H1 (cell line): ENCODE measurements around the gene CDON. TPM values are rescaled to one million over a fixed set of nuclear protein-coding genes. Genes with fewer than 3 reads are reported as not detected.

Experiments used
- ATF3 ChIP-seq: IDR thresholded peaks from 2 replicates; pipeline ENCODE4 v1.6.1; 2011; ENCODE audit warnings: low read depth, mild to moderate bottlenecking, low read length; ENCODE audit not compliant: insufficient read depth
- CEBPB ChIP-seq: IDR thresholded peaks from 2 replicates; pipeline ENCODE4 v1.6.1; 2012; ENCODE audit warnings: low read depth, low read length
- CHD7 ChIP-seq: fragments of 300-600 bp; sonication (generic); IDR thresholded peaks from 2 replicates; pipeline ENCODE4 v1.7.1; 2012; ENCODE audit warnings: low read length, moderate library complexity, mild to moderate bottlenecking, inconsistent platforms; ENCODE audit not compliant: insufficient replicate concordance
- E2F6 ChIP-seq: IDR thresholded peaks from 2 replicates; pipeline ENCODE4 v1.6.1; 2012; ENCODE audit warnings: inconsistent platforms
- EP300 ChIP-seq, 2 experiments: IDR thresholded peaks; 1 replicate in 1 of 2; 2 replicates in 1 of 2; pipeline ENCODE4 v1.6.1; 2011 to 2012; ENCODE audit warnings: low read depth in 2 of 2, low read length in 2 of 2, mild to moderate bottlenecking in 2 of 2, borderline replicate concordance in 1 of 2, inconsistent platforms in 1 of 2, moderate library complexity in 1 of 2
- HDAC2 ChIP-seq, 2 experiments: fragments of 300-600 bp in 1 of 2; sonication (generic) in 1 of 2; IDR thresholded peaks; 2 replicates each; pipeline ENCODE4 v1.6.1; 2011 to 2012; ENCODE audit warnings: low read depth in 2 of 2, low read length in 2 of 2, mild to moderate bottlenecking in 2 of 2, moderate library complexity in 2 of 2, borderline replicate concordance in 1 of 2, inconsistent platforms in 1 of 2
- JUN ChIP-seq: IDR thresholded peaks from 2 replicates; pipeline ENCODE4 v1.6.1; 2011; ENCODE audit warnings: low read depth, mild to moderate bottlenecking, improper control_type of control experiment, low read length
- SP1 ChIP-seq: IDR thresholded peaks from 2 replicates; pipeline ENCODE4 v1.6.1; 2011; ENCODE audit warnings: low read depth, low read length
- SP4 ChIP-seq: IDR thresholded peaks from 2 replicates; pipeline ENCODE4 v1.6.1; 2012; ENCODE audit warnings: low read length, inconsistent platforms
- SUZ12 ChIP-seq: fragments of 200-600 bp; sonication (generic); IDR thresholded peaks from 2 replicates; pipeline ENCODE4 v1.6.1; 2012; ENCODE audit warnings: mild to moderate bottlenecking, inconsistent platforms, low read length, moderate library complexity, mixed read lengths
- YY1 ChIP-seq: IDR thresholded peaks from 2 replicates; pipeline ENCODE4 v1.6.1; 2011; ENCODE audit warnings: low read depth, mild to moderate bottlenecking, low read length
- polyA plus RNA-seq, 7 experiments: library from polyadenylated mRNA; depleted of rRNA in 3 of 7; stranded (reverse) in 5 of 7; unstranded in 2 of 7; fragments of >200 nt in 5 of 7; fragments of 200-250 nt in 2 of 7; gene quantifications; 1 replicate in 5 of 7; 2 replicates in 1 of 7; 4 replicates in 1 of 7; pipeline versions ENCODE4 v1.2.1 to v1.2.3, GENCODE V29; 2011 to 2013; ENCODE audit warnings: missing spikeins in 2 of 7, mixed read lengths in 2 of 7
- total RNA-seq: library from RNA; stranded (reverse); fragmentation: NEBNext Ultra II Directional; extraction: Animal tissue kit (Norgen Biotek cat#: 25700); gene quantifications from 2 replicates; pipeline ENCODE4 v1.2.1, GENCODE V29; 2021

The CDON gene
- total and polyA plus RNA-seq, 2 of the 8 experiments (the other 6 are each of a cell fraction or from before 2014, with no cell fraction given): 11.0 to 32.5 TPM

- TF ChIP-seq CHD7 (no peak), HDAC2 (IDR thresholded peaks at IDR 0.05; ENCODE audit: borderline replicate concordance in 1 of 2, low read depth in 2 of 2, low read length in 2 of 2) (no peak), EP300 (IDR thresholded peaks at IDR 0.05; ENCODE audit: borderline replicate concordance in 1 of 2, low read depth in 2 of 2, low read length in 2 of 2) (no peak), JUN (no peak), ATF3 (no peak), CEBPB (no peak), SP4 (no peak), YY1 (no peak), SP1 (no peak), E2F6 (no peak), SUZ12 (no peak)
These were observed 7.8 kb downstream of the CDON start (continued) for GRCh38 chr11:126054882-126055281.
